Neuronal stem cell (in vitro differentiated cells): Measurements from ENCODE around the gene EMC10.
"Not testable (repeated sequence)": the region's sequence is repeated elsewhere in the genome, so short reads cannot be mapped to it uniquely, and the experiment has no call there.

ENCODE experiments used
- DNase-seq: peaks from one replicate; pipeline ENCODE4 v3.0.0-alpha.2; 2013; ENCODE audit warnings: low spot score
- H2AFZ ChIP-seq: one replicate; pipeline ENCODE4 v1.6.1; 2013; ENCODE audit warnings: mild to moderate bottlenecking, low read length, inconsistent platforms
- H2AK5ac ChIP-seq: 2 replicates; pipeline ENCODE4 v1.6.1; 2013; ENCODE audit warnings: low read depth, mild to moderate bottlenecking, inconsistent platforms, low read length, moderate library complexity, mixed read lengths
- H2BK120ac ChIP-seq: 2 replicates; pipeline ENCODE4 v1.6.1; 2013; ENCODE audit warnings: low read depth, mild to moderate bottlenecking, inconsistent platforms, low read length, moderate library complexity, mixed read lengths
- H2BK12ac ChIP-seq: one replicate; pipeline ENCODE4 v1.6.1; 2013; ENCODE audit warnings: low read length, inconsistent platforms
- H2BK15ac ChIP-seq: 2 replicates; pipeline ENCODE4 v1.6.1; 2013; ENCODE audit warnings: mild to moderate bottlenecking, low read length, inconsistent platforms, mixed read lengths
- H2BK5ac ChIP-seq: one replicate; pipeline ENCODE4 v1.6.1; 2013; ENCODE audit warnings: inconsistent platforms, mild to moderate bottlenecking, low read length, moderate library complexity
- H3K14ac ChIP-seq: one replicate; pipeline ENCODE4 v1.6.1; 2013; ENCODE audit warnings: low read length, inconsistent platforms
- H3K18ac ChIP-seq: 2 replicates; pipeline ENCODE4 v1.6.1; 2013; ENCODE audit warnings: low read length, inconsistent platforms
- H3K23ac ChIP-seq: 2 replicates; pipeline ENCODE4 v1.6.1; 2013; ENCODE audit warnings: low read depth, mild to moderate bottlenecking, mixed read lengths, low read length, inconsistent platforms; ENCODE audit not compliant: poor library complexity
- H3K27ac ChIP-seq: replicated peaks from 3 replicates; pipeline ENCODE4 v1.5.1; 2013; ENCODE audit warnings: low read length, inconsistent platforms
- H3K27me3 ChIP-seq, 3 experiments: 2 replicates each; pipeline ENCODE4 v1.6.1; 2013; ENCODE audit warnings: low read length in 3 of 3, mild to moderate bottlenecking in 2 of 3, inconsistent platforms in 1 of 3, low read depth in 1 of 3, mixed read lengths in 1 of 3, moderate library complexity in 1 of 3; ENCODE audit not compliant: control insufficient read depth in 3 of 3, insufficient read depth in 3 of 3
- H3K36me3 ChIP-seq, 2 donors: replicated peaks in 1 of 2; 2 replicates each; pipeline ENCODE4 v1.6.1; 2013; ENCODE audit warnings: low read length in 2 of 2; ENCODE audit not compliant: control insufficient read depth in 2 of 2, insufficient read depth in 2 of 2
- H3K4ac ChIP-seq: 2 replicates; pipeline ENCODE4 v1.6.1; 2013; ENCODE audit warnings: inconsistent platforms, mild to moderate bottlenecking, low read length, moderate library complexity
- H3K4me1 ChIP-seq, 2 donors: 1 replicate in 1 of 2; 2 replicates in 1 of 2; pipeline ENCODE4 v1.6.1; 2013; ENCODE audit warnings: low read length in 2 of 2, low read depth in 1 of 2; ENCODE audit not compliant: control insufficient read depth in 2 of 2, insufficient read depth in 1 of 2
- H3K4me2 ChIP-seq: one replicate; pipeline ENCODE4 v1.6.1; 2013; ENCODE audit warnings: mild to moderate bottlenecking, low read length, inconsistent platforms; ENCODE audit not compliant: insufficient read depth, poor library complexity, severe bottlenecking
- H3K4me3 ChIP-seq, 2 donors: 2 replicates each; pipeline ENCODE4 v1.5.1; 2013; ENCODE audit warnings: low read length in 2 of 2, mild to moderate bottlenecking in 2 of 2, inconsistent platforms in 1 of 2, moderate library complexity in 1 of 2
- H3K79me1 ChIP-seq: one replicate; pipeline ENCODE4 v1.6.1; 2013; ENCODE audit warnings: low read depth, mild to moderate bottlenecking, inconsistent platforms, low read length, moderate library complexity
- H3K9ac ChIP-seq: one replicate; pipeline ENCODE4 v1.6.1; 2013; ENCODE audit warnings: mild to moderate bottlenecking, low read depth, low read length, inconsistent platforms; ENCODE audit not compliant: poor library complexity
- H3K9me3 ChIP-seq, 2 donors: replicated peaks in 1 of 2; 2 replicates each; pipeline versions ENCODE3 to v1.6.1; 2013; ENCODE audit warnings: low read length in 2 of 2, mild to moderate bottlenecking in 2 of 2, inconsistent platforms in 1 of 2, low read depth in 1 of 2, mixed read lengths in 1 of 2, moderate library complexity in 1 of 2; ENCODE audit not compliant: control insufficient read depth in 2 of 2, insufficient read depth in 1 of 2
- H4K8ac ChIP-seq: one replicate; pipeline ENCODE4 v1.6.1; 2013; ENCODE audit warnings: low read depth, mild to moderate bottlenecking, inconsistent platforms, low read length, moderate library complexity
- H4K91ac ChIP-seq: one replicate; pipeline ENCODE4 v1.6.1; 2013; ENCODE audit warnings: low read length, low read depth, mild to moderate bottlenecking, inconsistent platforms; ENCODE audit not compliant: poor library complexity
- WGBS, 2 donors: extraction: QIAGEN DNeasy Blood & Tissue Kit; methylation state at CpG; one replicate each; pipeline ENCODE4 v1.1.7; 2013; ENCODE audit warnings: missing lambda C conversion rate in 2 of 2, mixed read lengths in 1 of 2; ENCODE audit not compliant: insufficient read length in 2 of 2, insufficient replicate concordance in 1 of 2; ENCODE audit errors: extremely low coverage in 2 of 2; 5-methylcytosine and 5-hydroxymethylcytosine counted together

Gene EMC10

GRCh38 chr19:50522881-50523280 lies 46.6 kb downstream of the EMC10 start:
- H3K4ac ChIP-seq = no peak overlapping the region
- no peak overlapping the region for H3K4me2 ChIP-seq
- no peak overlapping the region for H3K27ac ChIP-seq
- H4K91ac ChIP-seq = no peak overlapping the region
- no CpG with 5 or more reads among the region's 10 CpGs for WGBS, 2 donors
- no peaks in the 10 kb centered on the region for H3K27me3 ChIP-seq
- H4K8ac ChIP-seq = no peak overlapping the region
- no peak for DNase-seq
- no peak overlapping the region for H3K18ac ChIP-seq
- no peak overlapping the region for H3K4me3 ChIP-seq
- H3K79me1 ChIP-seq = peaks cover 19% of the 10 kb centered on the region
- no peak overlapping the region for H2BK15ac ChIP-seq
- H3K36me3 ChIP-seq = peaks cover 29 to 35% of the 10 kb centered on the region in 2 donors
- H2AFZ ChIP-seq = no peak overlapping the region
- peak overlapping the region; percentile 73 for H3K23ac ChIP-seq
- H3K4me1 ChIP-seq = no peaks in the 10 kb centered on the region
- no peak overlapping the region for H2BK5ac ChIP-seq
- H3K9me3 ChIP-seq = peaks cover 0 to 7% of the 10 kb centered on the region in 2 donors
- H3K14ac ChIP-seq = peak overlapping the region; percentile 31
- H2AK5ac ChIP-seq = no peak overlapping the region
- no peak overlapping the region for H2BK120ac ChIP-seq
- H3K9ac ChIP-seq = no peak overlapping the region
- no peak overlapping the region for H2BK12ac ChIP-seq

GRCh38 chr19:50528052-50528451 lies 51.7 kb downstream of the EMC10 start:
- not testable (repeated sequence) for H3K23ac ChIP-seq, H3K4ac ChIP-seq, H3K27ac ChIP-seq, H4K91ac ChIP-seq, DNase-seq, H3K4me2 ChIP-seq, H3K79me1 ChIP-seq, H4K8ac ChIP-seq, H3K18ac ChIP-seq, H3K4me3 ChIP-seq, H3K27me3 ChIP-seq, H2BK120ac ChIP-seq, H3K14ac ChIP-seq, H2AFZ ChIP-seq, H2BK5ac ChIP-seq, H2AK5ac ChIP-seq, H3K9ac ChIP-seq, H3K9me3 ChIP-seq, H2BK15ac ChIP-seq, H2BK12ac ChIP-seq
- peaks cover 14 to 48% of the 10 kb centered on the region in 2 donors for H3K36me3 ChIP-seq
- peaks cover 8 to 13% of the 10 kb centered on the region in 2 donors for H3K4me1 ChIP-seq
- no CpG with 5 or more reads among the region's 3 CpGs for WGBS, 2 donors

- Histone ChIP-seq H2BK5ac (no peak overlapping the region), H2BK120ac (peak overlapping the region; percentile 31), H4K8ac (no peak overlapping the region), H3K27ac (peak overlapping the region; percentile 44), H3K4me3 (no peak overlapping the region), H3K9me3 (peaks cover 13 to 21% of the 10 kb centered on the region in 2 donors), H2BK12ac (no peak overlapping the region), H3K9ac (peak overlapping the region; percentile 44), H4K91ac (no peak overlapping the region), H3K23ac (no peak overlapping the region), H3K36me3 (peaks cover 16 to 61% of the 10 kb centered on the region in 2 donors), H3K27me3 (peaks cover 0 to 1% (median 0%) of the 10 kb centered on the region in 3 experiments), H3K4me2 (no peak overlapping the region), H3K4ac (no peak overlapping the region), H2BK15ac (no peak overlapping the region), H3K4me1 (peaks cover 8 to 13% of the 10 kb centered on the region in 2 donors), H3K18ac (peak overlapping the region; percentile 88), H3K14ac (peak overlapping the region; percentile 17), H2AK5ac (peak overlapping the region; percentile 56), H2AFZ (no peak overlapping the region), H3K79me1 (peaks cover 10% of the 10 kb centered on the region)
- WGBS, 2 donors = no CpG with 5 or more reads among the region's 14 CpGs
- no peak for DNase-seq
Measured at GRCh38 chr19:50531171-50531612, 54.9 kb downstream of the EMC10 start.

- no peak overlapping the region for H2BK5ac ChIP-seq
Measured at GRCh38 chr19:50532952-50533351, 56.6 kb downstream of the EMC10 start.

More at GRCh38 chr19:50532952-50533351, 56.6 kb downstream of the EMC10 start:
- H2AFZ ChIP-seq = no peak overlapping the region
- H3K27ac ChIP-seq = no peak overlapping the region
- peaks cover 20% of the 10 kb centered on the region for H3K79me1 ChIP-seq
- DNase-seq = no peak
- H2BK12ac ChIP-seq = no peak overlapping the region
- no peak overlapping the region for H2BK120ac ChIP-seq
- no peak overlapping the region for H3K18ac ChIP-seq
- no peak overlapping the region for H3K4me3 ChIP-seq
- H3K9ac ChIP-seq = no peak overlapping the region
- H4K91ac ChIP-seq = no peak overlapping the region
- peaks cover 8 to 13% of the 10 kb centered on the region in 2 donors for H3K4me1 ChIP-seq
- H3K9me3 ChIP-seq = peaks cover 13 to 21% of the 10 kb centered on the region in 2 donors
- no peak overlapping the region for H3K23ac ChIP-seq
- no peak overlapping the region for H3K4ac ChIP-seq
- no peak overlapping the region for H3K4me2 ChIP-seq
- H3K36me3 ChIP-seq = peaks cover 24 to 71% of the 10 kb centered on the region in 2 donors
- H3K14ac ChIP-seq = no peak overlapping the region
- H4K8ac ChIP-seq = no peak overlapping the region
- H2AK5ac ChIP-seq = no peak overlapping the region
- no CpG with 5 or more reads among the region's 4 CpGs for WGBS, 2 donors
- no peak overlapping the region for H2BK15ac ChIP-seq
- peaks cover 0 to 1% (median 0%) of the 10 kb centered on the region in 3 experiments for H3K27me3 ChIP-seq
